CD4-positive, alpha-beta T cell treated with Interleukin-4 for 1 hour (primary cell): ENCODE data around the gene SMAD1.
"Not testable (repeated sequence)": the region's sequence is repeated elsewhere in the genome, so short reads cannot be mapped to it uniquely, and the experiment has no call there.

ENCODE experiments used
- DNase-seq, 2 donors: peaks; one replicate each; pipeline ENCODE4 v3.0.0-alpha.2; 2020 to 2022

The SMAD1 gene

DNA sequence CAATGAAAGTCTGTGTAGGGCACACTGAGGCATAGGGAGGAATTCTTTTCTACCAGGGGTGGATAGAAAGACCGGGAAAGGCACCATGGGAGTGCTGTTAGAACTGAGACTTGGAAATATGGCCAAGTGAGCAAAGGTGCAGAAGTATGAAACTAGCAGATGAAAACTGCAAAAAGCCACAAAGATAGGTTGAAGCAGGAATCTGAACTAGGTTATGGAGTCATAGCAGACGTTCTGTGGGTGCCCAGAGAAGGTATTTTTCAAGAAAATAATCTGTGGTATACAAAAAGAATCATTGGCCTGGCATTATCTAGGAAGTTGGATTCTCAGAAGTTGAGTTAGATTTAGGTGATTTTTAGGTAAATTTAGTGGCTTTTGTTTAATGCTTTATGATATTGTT is 48.5 kb downstream of the SMAD1 start:
- no peak for DNase-seq

GRCh38 chr4:145530662-145531061 is 49.0 kb downstream of the SMAD1 start:
- DNase-seq = no peak

GRCh38 chr4:145531223-145531622 is 49.6 kb downstream of the SMAD1 start:
- DNase-seq = no peak

GRCh38 chr4:145531859-145532258 is 50.2 kb downstream of the SMAD1 start:
- no peak for DNase-seq

DNA sequence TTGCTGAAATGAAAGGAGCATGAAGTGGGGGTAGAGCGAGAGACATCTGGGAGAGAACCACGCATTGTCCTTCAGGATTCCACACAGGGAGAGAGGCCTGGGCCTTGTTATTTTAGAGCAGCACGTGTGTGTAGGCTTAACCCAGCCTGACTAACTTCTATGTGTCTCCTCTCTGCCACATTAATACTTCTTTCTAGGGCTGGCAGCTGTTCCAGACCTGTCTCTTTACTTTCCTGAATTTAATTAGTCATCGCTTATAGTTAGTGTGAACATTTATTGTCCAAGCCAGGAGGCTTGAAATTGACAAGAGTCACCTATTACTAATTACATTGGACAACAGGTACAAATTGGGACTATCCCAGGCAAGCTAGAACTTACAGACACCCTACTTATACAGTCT is 51.3 kb downstream of the SMAD1 start:
- DNase-seq = no peak

- not testable (repeated sequence) for DNase-seq
These were observed 51.8 kb downstream of the SMAD1 start for GRCh38 chr4:145533415-145533814.

GRCh38 chr4:145533961-145534360 is 52.3 kb downstream of the SMAD1 start:
- no peak for DNase-seq

- DNase-seq = no peak
These were observed 53.5 kb downstream of the SMAD1 start for GRCh38 chr4:145535202-145535601.

GRCh38 chr4:145536044-145536443 is 54.4 kb downstream of the SMAD1 start:
- DNase-seq = no peak

DNA sequence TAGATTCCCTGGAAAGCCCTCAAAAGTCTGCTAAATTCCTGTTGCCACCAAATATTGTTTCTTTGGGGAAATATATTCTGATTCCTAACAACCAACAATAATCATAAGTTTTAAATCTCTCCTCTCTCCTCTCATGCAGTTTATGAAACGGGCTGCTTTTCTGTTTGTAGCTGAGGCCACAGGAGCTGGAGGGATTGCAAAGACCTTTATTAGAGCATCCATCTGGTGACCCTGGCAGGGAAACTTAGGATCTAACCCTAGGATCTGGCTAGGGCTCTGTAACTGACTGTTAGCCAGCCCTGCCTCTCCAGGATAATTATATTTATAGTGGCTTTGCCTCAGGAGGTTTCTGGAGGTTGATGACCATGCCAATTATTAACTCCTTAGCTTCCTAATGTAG is 56.9 kb downstream of the SMAD1 start:
- DNase-seq = no peak

- DNase-seq = no peak
These were observed 58.0 kb downstream of the SMAD1 start for GRCh38 chr4:145539671-145540070.

GRCh38 chr4:145540235-145540634 is 58.6 kb downstream of the SMAD1 start:
- no peak for DNase-seq

DNA sequence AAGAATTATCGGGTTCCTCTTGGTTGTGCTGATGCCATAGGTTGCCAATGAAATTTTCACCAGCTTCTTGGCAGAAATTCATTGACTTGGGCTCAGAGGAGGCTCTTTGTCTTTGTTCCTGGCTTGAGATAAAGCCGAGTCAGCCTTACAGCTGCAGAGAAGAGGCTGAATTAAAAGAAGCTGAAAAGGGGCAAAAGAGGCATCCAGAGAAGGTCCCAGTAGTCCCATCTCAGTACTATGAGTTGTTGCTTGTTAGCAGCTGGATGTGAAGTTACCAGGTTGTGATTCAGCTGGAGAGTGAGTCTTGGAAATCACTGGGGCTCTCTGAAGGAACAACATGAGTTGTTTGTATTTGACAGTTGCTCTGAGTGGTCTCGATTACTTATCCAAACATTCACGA is 59.7 kb downstream of the SMAD1 start:
- no peak for DNase-seq

- DNase-seq = no peak
These were observed 63.4 kb downstream of the SMAD1 start for GRCh38 chr4:145545031-145545430.

- no peak for DNase-seq
These were observed 64.0 kb downstream of the SMAD1 start for GRCh38 chr4:145545538-145546174.

GRCh38 chr4:145546175-145546915 is 64.7 kb downstream of the SMAD1 start:
- DNase-seq = no peak

- DNase-seq = no peak
These were observed 70.0 kb downstream of the SMAD1 start for GRCh38 chr4:145551660-145552059.

DNA sequence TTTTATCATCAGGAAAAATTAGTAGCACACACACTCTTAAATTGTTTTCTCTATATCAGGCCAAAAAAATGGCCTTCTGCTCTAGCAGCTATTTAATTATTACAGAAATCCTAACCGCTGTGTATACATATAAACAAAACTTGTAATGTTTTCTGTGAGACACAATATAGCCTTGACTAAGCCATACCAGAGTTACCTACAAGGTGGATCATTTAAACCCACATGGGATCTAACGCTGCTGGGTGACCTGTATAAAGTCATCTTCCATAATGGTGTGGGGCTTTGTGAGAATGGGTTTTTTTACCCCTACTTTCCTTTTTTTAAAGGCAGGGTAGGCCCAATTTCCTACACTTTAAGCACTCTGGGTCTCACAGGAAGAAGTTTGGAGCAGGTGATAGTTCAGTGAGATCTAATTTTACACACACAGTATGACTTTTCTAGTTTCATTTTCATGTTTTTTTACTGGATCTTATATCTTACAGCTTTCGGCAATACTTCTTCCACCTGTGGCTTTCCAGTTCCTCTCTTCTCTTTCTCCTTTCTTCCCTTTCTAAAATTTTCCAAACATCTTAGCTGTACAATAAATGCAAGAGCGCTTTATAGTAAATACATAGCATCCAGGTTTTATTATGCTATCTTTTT is 70.6 kb downstream of the SMAD1 start:
- DNase-seq = no peak

- no peak for DNase-seq
These were observed 71.7 kb downstream of the SMAD1 start for GRCh38 chr4:145553375-145553774.

- no peak for DNase-seq
These were observed 73.0 kb downstream of the SMAD1 start for GRCh38 chr4:145554691-145555090.

DNA sequence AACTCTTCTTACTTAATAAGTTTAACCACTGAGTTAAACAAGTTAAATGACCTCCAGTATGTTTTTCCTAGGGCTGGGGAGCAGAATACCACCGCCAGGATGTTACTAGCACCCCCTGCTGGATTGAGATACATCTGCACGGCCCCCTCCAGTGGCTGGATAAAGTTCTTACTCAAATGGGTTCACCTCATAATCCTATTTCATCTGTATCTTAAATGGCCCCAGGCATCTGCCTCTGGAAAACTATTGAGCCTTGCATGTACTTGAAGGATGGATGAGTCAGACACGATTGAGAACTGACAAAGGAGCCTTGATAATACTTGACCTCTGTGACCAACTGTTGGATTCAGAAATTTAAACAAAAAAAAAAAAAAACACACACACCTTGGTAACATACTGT is 76.1 kb downstream of the SMAD1 start:
- DNase-seq = peak; percentile 48 to 50

DNA sequence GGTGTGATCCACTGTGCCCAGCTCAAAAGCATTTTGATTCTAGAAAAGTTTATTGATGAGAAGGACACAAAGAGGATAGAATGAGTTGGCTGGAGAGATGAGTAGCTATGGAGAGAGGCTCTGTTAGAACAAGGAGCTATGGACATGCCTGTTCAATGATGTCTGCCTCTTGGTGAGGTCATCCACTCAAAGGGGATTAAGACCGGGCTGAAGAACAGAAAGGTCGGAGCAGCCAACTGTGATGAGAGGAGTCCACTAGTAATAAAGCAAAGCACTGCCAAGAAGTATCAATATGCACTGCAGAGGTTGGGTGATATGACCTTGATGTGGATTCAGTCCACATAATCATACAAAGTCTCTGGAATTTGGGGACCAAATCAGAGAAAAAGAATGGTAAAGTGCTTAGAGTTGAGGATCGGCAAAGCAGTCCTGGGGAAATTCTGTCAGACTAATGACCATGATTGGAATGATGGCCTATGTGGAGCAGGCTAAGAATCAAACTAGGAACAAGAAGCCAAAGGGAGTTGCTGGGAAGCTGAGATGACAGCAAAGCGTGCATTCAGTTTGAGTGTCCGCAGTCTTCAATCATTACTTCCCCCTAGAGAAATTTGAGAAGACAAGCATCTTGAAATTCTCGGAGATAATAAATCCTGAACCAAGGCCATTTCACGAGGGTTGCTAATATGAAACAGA is 81.8 kb downstream of the SMAD1 start:
- DNase-seq = no peak

DNA sequence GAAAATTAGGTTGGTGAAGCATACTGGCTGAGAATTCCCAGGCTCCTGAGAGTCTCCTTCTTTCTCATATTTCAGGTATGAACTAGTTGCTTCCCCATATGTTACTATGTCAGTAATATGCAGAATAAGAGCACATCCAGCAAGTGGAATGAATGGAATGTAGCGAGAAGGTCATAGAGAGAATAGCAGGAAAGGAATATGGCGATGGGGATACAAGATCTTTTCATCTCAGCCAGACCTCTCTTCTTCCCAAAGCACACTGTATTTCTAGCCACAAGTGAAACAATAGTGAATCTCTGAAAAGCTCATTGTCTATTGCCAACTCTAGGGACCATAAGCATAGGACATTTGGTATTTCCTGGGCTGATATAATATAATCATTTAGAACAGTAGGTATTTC is 82.9 kb downstream of the SMAD1 start:
- DNase-seq = no peak

DNA sequence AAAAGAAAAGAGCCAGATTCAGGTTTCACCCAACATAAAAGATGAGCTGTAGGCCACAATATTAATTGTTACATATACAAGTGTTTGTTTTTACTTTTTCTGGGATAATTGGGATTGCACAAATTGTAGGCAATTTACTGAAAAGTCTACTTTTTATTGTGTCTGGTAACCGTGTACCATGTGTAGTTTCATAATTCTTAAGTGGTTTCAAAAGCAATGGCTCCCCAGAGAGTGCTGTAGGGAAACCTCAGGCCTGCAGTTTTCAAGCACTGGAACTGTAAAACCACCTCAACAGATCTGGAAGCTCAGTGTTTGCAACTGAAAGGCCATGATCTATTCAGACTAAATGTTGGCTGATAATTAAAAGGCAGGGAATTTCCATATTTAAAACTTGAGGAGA is 83.7 kb downstream of the SMAD1 start:
- no peak for DNase-seq
